HG02938 (cell line): ENCODE measurements around the gene CFAP77.

Experiments used
- ATAC-seq: cut with Tn5 transposase; IDR thresholded peaks from one replicate; pipeline ENCODE4 v1.9.1; 2021; ENCODE audit warnings: mild to moderate bottlenecking, moderate library complexity; ENCODE audit not compliant: unreplicated experiment

CFAP77 gene

GRCh38 chr9:132513416-132513815 is 103.4 kb downstream of the CFAP77 start:
- ATAC-seq = no peak

GRCh38 chr9:132514011-132514744 is 104.2 kb downstream of the CFAP77 start:
- no peak for ATAC-seq

- ATAC-seq = no peak
Observed at GRCh38 chr9:132514821-132515220, 104.8 kb downstream of the CFAP77 start.

GRCh38 chr9:132516301-132516700 is 106.3 kb downstream of the CFAP77 start:
- no peak for ATAC-seq

GRCh38 chr9:132516911-132517310 is 106.9 kb downstream of the CFAP77 start:
- no peak for ATAC-seq

GRCh38 chr9:132517815-132518550 is 108.0 kb downstream of the CFAP77 start:
- no peak for ATAC-seq

- ATAC-seq = no peak
Observed at GRCh38 chr9:132518626-132519025, 108.6 kb downstream of the CFAP77 start.

GRCh38 chr9:132519033-132519432 is 109.0 kb downstream of the CFAP77 start:
- no peak for ATAC-seq

- ATAC-seq = no peak
Observed at GRCh38 chr9:132520612-132521011, 110.6 kb downstream of the CFAP77 start.

- ATAC-seq = no peak
Observed at GRCh38 chr9:132525308-132526023, 115.5 kb downstream of the CFAP77 start.

- ATAC-seq = no peak
Observed at GRCh38 chr9:132531195-132531594, 121.2 kb downstream of the CFAP77 start.

GRCh38 chr9:132531710-132532570 is 121.9 kb downstream of the CFAP77 start:
- ATAC-seq = no peak

GRCh38 chr9:132534832-132535231 is 124.8 kb downstream of the CFAP77 start:
- no peak for ATAC-seq

GRCh38 chr9:132536124-132536523 is 126.1 kb downstream of the CFAP77 start:
- no peak for ATAC-seq

GRCh38 chr9:132537352-132537751 is 127.3 kb downstream of the CFAP77 start:
- ATAC-seq = no peak

GRCh38 chr9:132538071-132538470 is 128.1 kb downstream of the CFAP77 start:
- no peak for ATAC-seq

- no peak for ATAC-seq
Observed at GRCh38 chr9:132539096-132539495, 129.1 kb downstream of the CFAP77 start.

- no peak for ATAC-seq
Observed at GRCh38 chr9:132541051-132541450, 131.0 kb downstream of the CFAP77 start.

GRCh38 chr9:132541870-132542830 is 132.1 kb downstream of the CFAP77 start:
- ATAC-seq = no peak

GRCh38 chr9:132543251-132543650 is 133.2 kb downstream of the CFAP77 start:
- ATAC-seq = no peak
